HUES6 (cell line): ENCODE data around the gene ENC1.

Experiments
- H3K27ac ChIP-seq: 2 replicates; pipeline ENCODE4 v1.7.0; 2013; ENCODE audit warnings: low read depth, mild to moderate bottlenecking, low read length, inconsistent platforms
- H3K27me3 ChIP-seq: 2 replicates; pipeline ENCODE4 v1.6.1; 2013; ENCODE audit warnings: low read length; ENCODE audit not compliant: control insufficient read depth, insufficient read depth
- H3K36me3 ChIP-seq: 2 replicates; pipeline ENCODE4 v1.6.1; 2013; ENCODE audit warnings: low read length; ENCODE audit not compliant: control insufficient read depth, insufficient read depth
- H3K4me1 ChIP-seq: 2 replicates; pipeline ENCODE4 v1.6.1; 2013; ENCODE audit warnings: low read length; ENCODE audit not compliant: control insufficient read depth, insufficient read depth
- H3K4me3 ChIP-seq: 2 replicates; pipeline ENCODE4 v1.5.1; 2013; ENCODE audit warnings: low read depth, low read length
- H3K9ac ChIP-seq: one replicate; pipeline ENCODE4 v1.6.1; 2013; ENCODE audit warnings: mild to moderate bottlenecking, low read length
- H3K9me3 ChIP-seq: 2 replicates; pipeline ENCODE4 v1.6.1; 2013; ENCODE audit warnings: low read depth, low read length; ENCODE audit not compliant: control insufficient read depth, insufficient read depth

Gene ENC1

GRCh38 chr5:74640954-74641734 is 616 bp upstream of the ENC1 start:
- Histone ChIP-seq H3K4me3 (peak overlapping the region; percentile 77), H3K9me3 (no peaks in the 10 kb centered on the region), H3K36me3 (peaks cover 1% of the 10 kb centered on the region; the same call in 1 of the 2 replicates), H3K27me3 (peaks cover 40% of the 10 kb centered on the region), H3K27ac (peak overlapping the region; percentile 45; the same call in 1 of the 2 replicates), H3K4me1 (peaks cover 16% of the 10 kb centered on the region), H3K9ac (peak overlapping the region; percentile 96)

GRCh38 chr5:74639807-74640449 is 600 bp downstream of the ENC1 start:
- Histone ChIP-seq H3K9ac (peak overlapping the region; percentile 96), H3K36me3 (peaks cover 13% of the 10 kb centered on the region), H3K4me1 (peaks cover 16% of the 10 kb centered on the region), H3K4me3 (peak overlapping the region; percentile 77), H3K9me3 (no peaks in the 10 kb centered on the region), H3K27ac (peak overlapping the region; percentile 3; the same call in 1 of the 2 replicates), H3K27me3 (peaks cover 40% of the 10 kb centered on the region)

- Histone ChIP-seq H3K27ac (peak overlapping the region; percentile 3; the same call in 1 of the 2 replicates), H3K27me3 (peaks cover 40% of the 10 kb centered on the region), H3K4me1 (peaks cover 16% of the 10 kb centered on the region), H3K9ac (peak overlapping the region; percentile 96), H3K4me3 (peak overlapping the region; percentile 77), H3K9me3 (no peaks in the 10 kb centered on the region), H3K36me3 (peaks cover 19% of the 10 kb centered on the region)
These were observed 1.3 kb downstream of the ENC1 start for GRCh38 chr5:74638970-74639806.

- peak overlapping the region; percentile 96 for H3K9ac ChIP-seq
- no peaks in the 10 kb centered on the region for H3K9me3 ChIP-seq
- H3K36me3 ChIP-seq = peaks cover 22% of the 10 kb centered on the region
- H3K27me3 ChIP-seq = peaks cover 34% of the 10 kb centered on the region
- H3K4me1 ChIP-seq = peaks cover 20% of the 10 kb centered on the region
- H3K4me3 ChIP-seq = peak overlapping the region; percentile 77
- H3K27ac ChIP-seq = no peak overlapping the region
These were observed 2.0 kb downstream of the ENC1 start for GRCh38 chr5:74638544-74638969.

DNA sequence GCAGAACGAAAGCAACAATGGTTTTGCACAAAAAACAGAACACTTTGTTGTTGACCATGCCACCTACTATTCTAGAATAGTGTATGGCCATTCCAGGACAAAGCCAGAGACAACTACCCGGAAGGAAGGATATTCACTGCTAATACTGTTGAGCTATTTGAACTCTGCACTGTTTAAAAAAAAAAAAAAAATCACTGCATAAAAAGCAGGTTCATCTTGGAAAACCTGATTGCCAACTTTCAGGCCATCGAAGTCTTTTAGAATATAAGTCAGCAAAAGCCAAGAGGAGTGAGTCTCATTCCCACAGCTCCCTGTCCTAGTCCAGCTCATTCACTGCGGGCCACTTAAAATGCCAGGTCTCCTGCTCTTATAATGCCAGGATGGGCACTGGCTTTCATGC is 4.0 kb downstream of the ENC1 start:
- Histone ChIP-seq H3K4me1 (peaks cover 26% of the 10 kb centered on the region), H3K9me3 (no peaks in the 10 kb centered on the region), H3K27ac (no peak overlapping the region), H3K36me3 (peaks cover 31% of the 10 kb centered on the region), H3K27me3 (peaks cover 16% of the 10 kb centered on the region), H3K4me3 (peak overlapping the region; percentile 77; the same call in 1 of the 2 replicates), H3K9ac (no peak overlapping the region)

- Histone ChIP-seq H3K27ac (no peak overlapping the region), H3K36me3 (peaks cover 31% of the 10 kb centered on the region), H3K4me3 (no peak overlapping the region; the same call in 1 of the 2 replicates), H3K9ac (no peak overlapping the region), H3K27me3 (peaks cover 16% of the 10 kb centered on the region), H3K4me1 (peaks cover 30% of the 10 kb centered on the region), H3K9me3 (no peaks in the 10 kb centered on the region)
These were observed 4.4 kb downstream of the ENC1 start for GRCh38 chr5:74636149-74636548.

- H3K4me1 ChIP-seq = peaks cover 43% of the 10 kb centered on the region
- peaks cover 16% of the 10 kb centered on the region for H3K27me3 ChIP-seq
- no peak overlapping the region for H3K27ac ChIP-seq
- H3K9me3 ChIP-seq = no peaks in the 10 kb centered on the region
- H3K36me3 ChIP-seq = peaks cover 38% of the 10 kb centered on the region
- no peak overlapping the region for H3K9ac ChIP-seq
- H3K4me3 ChIP-seq = no peak overlapping the region; the same call in 1 of the 2 replicates
These were observed 5.8 kb downstream of the ENC1 start for GRCh38 chr5:74634611-74635286.

DNA sequence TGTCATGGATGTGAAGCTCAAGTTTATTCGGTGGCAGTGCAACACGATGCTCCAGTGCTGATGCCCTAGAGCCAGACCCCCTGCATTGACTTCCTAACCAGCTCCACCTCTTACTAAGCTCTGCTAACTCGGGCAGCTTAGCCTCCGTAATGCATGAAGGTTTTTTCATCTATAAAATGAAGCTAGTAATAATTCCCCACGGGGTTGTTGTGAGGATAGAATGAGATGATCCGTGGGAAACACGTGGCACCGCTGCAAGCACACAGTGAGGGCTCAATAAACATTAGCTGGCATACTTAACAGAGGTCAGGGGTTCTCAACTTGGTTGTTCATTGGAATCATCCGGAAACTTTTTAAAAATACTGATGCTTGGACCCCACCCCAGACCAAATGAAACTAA is 6.8 kb downstream of the ENC1 start:
- H3K36me3 ChIP-seq = peaks cover 45% of the 10 kb centered on the region
- H3K27ac ChIP-seq = no peak overlapping the region
- no peak overlapping the region for H3K9ac ChIP-seq

DNA sequence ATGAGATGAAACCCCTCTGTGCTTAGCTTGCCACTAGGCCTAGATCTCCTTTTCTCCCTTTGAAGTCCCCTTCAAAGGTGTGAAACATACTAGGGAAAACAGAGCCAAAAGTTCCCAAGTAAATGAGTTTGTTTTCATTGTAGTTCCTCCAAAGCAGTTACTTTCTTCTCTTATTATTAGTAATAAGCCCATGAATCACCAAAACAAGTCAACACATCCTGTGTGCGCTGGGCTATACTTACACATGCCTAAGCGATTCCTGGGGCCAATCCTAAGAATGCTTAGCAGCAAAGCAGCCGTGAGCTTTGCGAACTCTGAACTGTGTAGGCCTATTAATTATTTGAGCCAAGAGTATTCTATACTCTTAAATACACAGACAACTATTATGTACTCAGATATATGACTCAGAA is 7.6 kb downstream of the ENC1 start:
- Histone ChIP-seq H3K27me3 (no peaks in the 10 kb centered on the region), H3K9ac (no peak overlapping the region), H3K36me3 (peaks cover 45% of the 10 kb centered on the region), H3K27ac (no peak overlapping the region), H3K4me3 (peak overlapping the region; percentile 13; the same call in 1 of the 2 replicates), H3K4me1 (peaks cover 50% of the 10 kb centered on the region), H3K9me3 (no peaks in the 10 kb centered on the region)

More for the DNA sequence above, 6.8 kb downstream of the ENC1 start:
- H3K4me3 ChIP-seq = no peak overlapping the region
- H3K4me1 ChIP-seq = peaks cover 43% of the 10 kb centered on the region
- peaks cover 5% of the 10 kb centered on the region for H3K27me3 ChIP-seq
- no peaks in the 10 kb centered on the region for H3K9me3 ChIP-seq
